GM21723 (cell line): ENCODE data around the gene ECHDC1.

Experiments used
- ATAC-seq: cut with Tn5 transposase; IDR thresholded peaks from one replicate; pipeline ENCODE4 v1.9.1; 2021; ENCODE audit warnings: mild to moderate bottlenecking, moderate library complexity; ENCODE audit not compliant: unreplicated experiment

ECHDC1 gene

DNA sequence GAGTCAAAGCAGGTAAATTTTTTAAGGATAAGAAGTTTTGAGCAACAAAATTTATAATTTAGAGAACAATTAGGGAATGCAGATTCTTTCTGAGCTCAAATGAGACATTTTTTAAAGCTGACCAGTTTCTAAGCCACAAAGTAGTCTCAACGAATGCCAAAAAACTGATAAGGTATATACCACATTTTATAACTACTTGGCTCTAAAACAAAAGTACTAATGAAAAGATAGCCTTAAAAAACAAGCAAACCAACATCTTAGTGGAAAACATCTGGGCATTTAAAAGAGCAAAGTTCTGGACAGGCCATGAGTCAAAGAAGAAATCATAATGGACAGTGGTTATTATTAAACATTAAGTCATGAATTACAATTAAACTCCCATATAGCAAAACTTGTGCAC lies 99.9 kb downstream of the ECHDC1 start:
- no peak for ATAC-seq
